ENCODE data around the gene PRKACG. TPM values are rescaled to one million over a fixed set of nuclear protein-coding genes. Genes with fewer than 3 reads are reported as not detected.

PRKACG gene
- total RNA-seq, result not detected

DNA sequence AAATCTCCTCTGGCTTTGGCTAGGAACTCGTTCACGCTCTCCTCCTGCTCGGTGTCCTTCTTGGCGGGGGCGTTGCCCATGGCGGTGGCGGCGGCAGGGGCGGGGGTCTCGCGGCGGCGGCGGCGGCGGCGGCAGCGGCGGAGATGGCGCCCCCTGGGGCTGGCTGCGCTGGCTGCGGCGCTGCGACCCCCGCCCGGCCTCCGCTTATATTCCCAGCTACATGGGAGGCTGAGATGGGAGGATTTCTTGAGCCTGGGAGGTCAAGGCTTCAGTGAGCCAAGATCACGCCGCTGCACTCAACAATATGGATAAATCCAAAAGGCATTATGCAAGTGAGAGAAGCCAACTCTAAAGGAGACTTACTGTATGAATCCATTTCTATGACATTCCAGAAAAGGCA lies at the start of gene PRKACG:
PRKACG (minus strand) TSS at position 101 of the 400 bp plus-strand sequence; CDS start at position 80, 21 bp downstream.
- TF ChIP-seq, protein P1, sequence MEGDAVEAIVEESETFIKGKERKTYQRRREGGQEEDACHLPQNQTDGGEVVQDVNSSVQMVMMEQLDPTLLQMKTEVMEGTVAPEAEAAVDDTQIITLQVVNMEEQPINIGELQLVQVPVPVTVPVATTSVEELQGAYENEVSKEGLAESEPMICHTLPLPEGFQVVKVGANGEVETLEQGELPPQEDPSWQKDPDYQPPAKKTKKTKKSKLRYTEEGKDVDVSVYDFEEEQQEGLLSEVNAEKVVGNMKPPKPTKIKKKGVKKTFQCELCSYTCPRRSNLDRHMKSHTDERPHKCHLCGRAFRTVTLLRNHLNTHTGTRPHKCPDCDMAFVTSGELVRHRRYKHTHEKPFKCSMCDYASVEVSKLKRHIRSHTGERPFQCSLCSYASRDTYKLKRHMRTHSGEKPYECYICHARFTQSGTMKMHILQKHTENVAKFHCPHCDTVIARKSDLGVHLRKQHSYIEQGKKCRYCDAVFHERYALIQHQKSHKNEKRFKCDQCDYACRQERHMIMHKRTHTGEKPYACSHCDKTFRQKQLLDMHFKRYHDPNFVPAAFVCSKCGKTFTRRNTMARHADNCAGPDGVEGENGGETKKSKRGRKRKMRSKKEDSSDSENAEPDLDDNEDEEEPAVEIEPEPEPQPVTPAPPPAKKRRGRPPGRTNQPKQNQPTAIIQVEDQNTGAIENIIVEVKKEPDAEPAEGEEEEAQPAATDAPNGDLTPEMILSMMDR (IDR thresholded peaks at IDR 0.05; ENCODE audit: low read depth), result no peak

DNA sequence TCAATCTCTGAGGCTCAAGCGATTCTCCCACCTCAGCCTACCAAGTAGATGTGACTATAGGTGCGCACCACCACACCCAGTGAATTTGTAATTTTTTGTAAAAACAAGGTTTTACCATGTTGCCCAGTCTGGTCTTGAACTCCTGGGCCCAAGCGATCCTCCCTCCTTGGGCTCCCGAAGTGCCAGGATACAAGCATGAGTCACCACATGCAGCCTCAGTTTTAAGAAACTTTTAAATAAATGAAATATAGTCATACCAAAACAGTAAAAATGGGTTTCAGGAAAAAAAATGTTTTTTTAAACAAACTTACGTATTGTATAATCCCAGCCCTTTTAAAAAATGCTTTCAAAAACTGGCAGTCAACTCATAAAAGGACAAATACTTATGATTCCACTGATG lies 48.3 kb upstream of the PRKACG start:
- TF ChIP-seq, protein P1 (IDR thresholded peaks at IDR 0.05; ENCODE audit: low read depth), result no peak

DNA sequence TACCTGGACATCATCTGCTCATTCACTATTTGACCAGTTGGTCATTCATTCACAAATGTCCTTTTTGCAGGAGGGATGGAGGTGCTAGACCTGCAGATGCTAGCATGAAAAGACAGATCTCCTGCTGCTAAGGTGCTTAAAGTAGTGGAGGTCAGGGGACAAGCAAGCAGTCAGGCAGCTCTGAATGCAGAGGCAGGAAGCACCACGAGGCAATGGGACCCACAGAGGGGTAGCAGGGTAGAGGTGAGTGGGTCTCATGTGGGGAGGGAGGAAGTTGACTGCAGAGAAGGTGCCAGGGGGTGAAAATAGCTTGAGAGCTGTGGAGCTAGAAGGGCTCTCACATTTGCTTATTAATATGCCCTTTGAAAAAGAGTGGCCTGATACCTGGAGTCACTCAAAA lies 46.9 kb upstream of the PRKACG start:
- TF ChIP-seq, protein P1 (IDR thresholded peaks at IDR 0.05; ENCODE audit: low read depth), result no peak

DNA sequence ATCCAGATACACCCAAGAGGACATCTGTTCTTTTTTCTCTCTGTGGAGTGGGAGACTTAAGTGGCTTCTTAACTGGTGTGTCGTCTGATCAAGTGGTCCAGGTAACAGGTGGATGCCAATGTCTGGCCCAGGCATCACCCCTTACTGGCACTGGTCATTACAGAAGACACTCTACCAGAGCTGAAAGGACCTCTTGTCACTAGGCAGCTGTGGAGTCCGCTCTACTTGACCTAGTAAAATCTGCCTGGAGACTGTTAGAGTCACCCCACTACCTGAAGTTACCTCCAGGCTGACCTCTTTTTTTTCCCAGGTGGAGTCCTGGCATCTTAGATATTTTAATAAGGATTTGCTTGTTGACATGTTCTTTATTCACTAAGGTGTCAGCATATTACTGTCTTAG lies 44.2 kb upstream of the PRKACG start:
- TF ChIP-seq, protein P1 (IDR thresholded peaks at IDR 0.05; ENCODE audit: low read depth), result no peak

DNA sequence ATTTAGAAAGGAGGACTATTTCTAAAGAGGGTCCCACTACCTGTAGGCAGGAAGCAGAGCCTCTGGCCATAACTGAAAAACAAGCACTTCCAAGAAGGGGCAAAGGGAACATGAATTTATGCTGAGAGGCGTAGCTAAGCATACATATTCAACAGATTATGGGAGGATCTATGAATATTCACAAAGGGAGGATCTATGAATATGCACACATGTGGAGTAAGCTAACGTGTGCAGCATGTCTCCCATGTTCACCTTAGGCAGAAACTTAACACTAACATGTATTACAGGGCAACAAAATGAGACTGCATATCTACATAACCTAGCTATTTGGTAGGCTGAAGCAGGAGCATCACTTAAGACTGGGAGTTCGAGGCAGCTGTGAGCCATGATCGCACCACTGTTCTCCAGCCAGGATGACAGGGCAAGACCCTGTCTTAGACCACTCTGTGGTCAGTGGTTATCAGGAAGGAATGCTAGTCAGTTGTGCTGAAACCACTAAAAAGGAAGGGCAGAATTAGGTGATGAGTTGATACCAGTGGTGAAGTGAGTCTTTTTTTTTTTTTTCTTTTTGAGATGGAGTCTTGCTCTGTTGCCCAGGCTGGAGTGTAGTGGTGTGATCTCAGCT lies 42.4 kb upstream of the PRKACG start:
- TF ChIP-seq, protein P1 (IDR thresholded peaks at IDR 0.05; ENCODE audit: low read depth), result no peak

DNA sequence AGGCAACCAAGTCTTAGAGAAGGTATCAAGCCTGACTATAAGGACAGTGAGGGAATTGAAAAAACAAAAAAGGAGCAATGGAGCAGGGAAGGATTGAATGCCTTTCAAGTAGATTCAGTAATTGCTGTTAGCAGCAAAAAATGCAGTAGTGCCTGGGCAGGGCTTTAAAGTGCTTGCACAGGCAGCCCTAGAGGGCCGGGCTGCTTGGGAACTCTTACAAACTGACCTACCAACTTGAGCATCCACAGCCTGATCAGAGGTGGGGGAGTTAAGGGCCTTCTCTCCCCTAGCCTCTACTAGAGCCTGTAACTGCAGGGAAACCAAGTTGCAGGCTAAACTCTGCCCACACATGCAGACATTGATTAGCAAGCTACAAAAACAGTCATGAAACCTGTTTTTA lies 41.1 kb upstream of the PRKACG start:
- TF ChIP-seq, protein P1 (IDR thresholded peaks at IDR 0.05; ENCODE audit: low read depth), result no peak

DNA sequence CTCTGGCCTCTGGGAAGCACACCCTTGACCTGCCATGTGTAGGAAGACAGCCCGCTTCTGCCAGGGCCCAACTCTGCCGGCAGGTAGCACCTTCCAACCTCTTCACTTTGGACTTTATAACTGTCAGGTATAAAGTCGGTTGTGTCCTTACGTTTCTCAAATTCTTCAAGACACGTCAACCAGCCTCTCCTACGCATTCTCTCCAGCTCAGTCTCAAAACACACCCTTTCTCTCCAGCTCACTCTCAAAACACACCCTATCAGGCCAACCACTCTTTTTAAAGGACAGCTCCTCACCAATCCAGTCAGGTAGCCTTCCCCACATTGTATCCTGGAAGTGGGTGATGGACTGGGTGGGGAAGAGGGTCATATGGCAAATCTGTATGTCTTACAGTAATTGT lies 35.2 kb upstream of the PRKACG start:
- TF ChIP-seq, protein P1 (IDR thresholded peaks at IDR 0.05; ENCODE audit: low read depth), result no peak
